Panc1 (cell line): ENCODE results near the gene TMEM138. TPM values are rescaled to one million over a fixed set of nuclear protein-coding genes. Genes with fewer than 3 reads are reported as not detected.

Source experiments
- ATAC-seq: fragments of 200-7000 bp; cut with Tn5 transposase; 2 replicates; pipeline ENCODE4 v1.9.1; 2020; ENCODE audit warnings: mild to moderate bottlenecking, moderate library complexity
- BruUV-seq: library from RNA; stranded (reverse); fragments of 400-500 nt; replicated peaks from 2 replicates; lab custom pipeline; 2021; lab: Mats Ljungman, UMichigan
- CTCF ChIA-PET: fragments of 300-600 bp; sonication (Branson Sonifier 250); formaldehyde crosslinking; loops from one replicate; lab custom pipeline; 2022; ENCODE audit warnings: antibody characterized with exemption; lab: Charles Lee
- POLR2A ChIA-PET: fragments of 300-600 bp; sonication (Branson Sonifier 250); formaldehyde crosslinking; loops from one replicate; lab custom pipeline; 2022; ENCODE audit warnings: antibody characterized with exemption; lab: Charles Lee
- DNase-seq: peaks from one replicate; pipeline ENCODE4 v3.0.0-alpha.2; 2010; ENCODE audit warnings: low read depth, low spot score
- H3K27ac ChIP-seq: 2 replicates; pipeline ENCODE4 v1.5.1; 2011; ENCODE audit warnings: mild to moderate bottlenecking, low read length, inconsistent platforms
- H3K27me3 ChIP-seq: fragments of 200-500 bp; sonication (Bioruptor generic); 2 replicates; pipeline ENCODE4 v1.6.0; 2014; ENCODE audit warnings: low read length, inconsistent platforms; ENCODE audit not compliant: control insufficient read depth, insufficient read depth
- H3K36me3 ChIP-seq: fragments of 200-500 bp; sonication (Bioruptor generic); 2 replicates; pipeline ENCODE4 v1.5.1; 2014; ENCODE audit warnings: inconsistent platforms, mild to moderate bottlenecking, low read length, moderate library complexity; ENCODE audit not compliant: control insufficient read depth, insufficient read depth
- H3K4me1 ChIP-seq: 2 replicates; pipeline ENCODE4 v1.5.1; 2011; ENCODE audit warnings: inconsistent platforms, mild to moderate bottlenecking, low read length, moderate library complexity; ENCODE audit not compliant: control insufficient read depth, insufficient read depth
- H3K4me3 ChIP-seq, 2 experiments: 2 replicates each; pipeline ENCODE4 v1.5.1; 2011 to 2012; ENCODE audit warnings: low read depth in 2 of 2, low read length in 2 of 2, mild to moderate bottlenecking in 2 of 2, inconsistent platforms in 1 of 2, moderate library complexity in 1 of 2
- H3K9me3 ChIP-seq: fragments of 200-500 bp; sonication (Bioruptor generic); 2 replicates; pipeline ENCODE4 v1.5.1; 2014; ENCODE audit warnings: low read depth, mild to moderate bottlenecking, inconsistent platforms, low read length, moderate library complexity; ENCODE audit not compliant: control insufficient read depth, insufficient read depth
- CTCF ChIP-seq: fragments of 450-650 bp; IDR thresholded peaks from 2 replicates; pipeline ENCODE4 v1.5.1; 2017; ENCODE audit warnings: mild to moderate bottlenecking
- POLR2AphosphoS5 ChIP-seq: IDR thresholded peaks from 2 replicates; pipeline ENCODE4 v1.6.1; 2012; ENCODE audit warnings: mild to moderate bottlenecking, low read depth, low read length, moderate library complexity
- REST ChIP-seq, 2 experiments: IDR thresholded peaks; 2 replicates each; pipeline ENCODE4 v1.6.1; 2011 to 2012; ENCODE audit warnings: low read depth in 2 of 2, control low read depth in 1 of 2, low read length in 1 of 2, mild to moderate bottlenecking in 1 of 2, moderate library complexity in 1 of 2; ENCODE audit not compliant: insufficient read depth in 1 of 2
- SIN3A ChIP-seq: IDR thresholded peaks from 2 replicates; pipeline ENCODE4 v1.6.1; 2012; ENCODE audit warnings: low read depth, mild to moderate bottlenecking, low read length, moderate library complexity, borderline replicate concordance; ENCODE audit not compliant: insufficient read depth
- TCF7L2 ChIP-seq: IDR thresholded peaks from 2 replicates; pipeline ENCODE4 v1.6.1; 2011; ENCODE audit warnings: mild to moderate bottlenecking, low read depth, low read length, inconsistent platforms
- in situ Hi-C: cut with HindIII; loops from 2 replicates; pipeline ENCODE4 v1.10.0; 2016; ENCODE audit warnings: low sequenced_read_pairs, low pct_unique_long_range_greater_than_20kb
- intact Hi-C: fragments of 100-400 bp; cut with micrococcal nuclease; formaldehyde crosslinking; loops from one replicate; pipeline ENCODE4 v1.10.0; 2022; ENCODE audit not compliant: unreplicated experiment
- total RNA-seq: library from RNA; stranded (reverse); gene quantifications from one replicate; pipeline ENCODE4 v1.2.1, GENCODE V29; 2021; ENCODE audit not compliant: unreplicated experiment

Gene TMEM138
- total RNA-seq, 1 experiment from 2014 or later: 86.6 TPM

- peaks cover 7% of the 10 kb centered on the region; the same call in 1 of the 2 replicates for H3K9me3 ChIP-seq
- BruUV-seq: TSS peak; percentile 8
- no peaks in the 10 kb centered on the region; the same call in 1 of the 2 replicates for H3K36me3 ChIP-seq
- in situ Hi-C loops: no loop called here
- H3K4me1 ChIP-seq: no peaks in the 10 kb centered on the region
- ChIA-PET CTCF (no interaction called here), POLR2A (no interaction called here)
- H3K4me3 ChIP-seq: no peak overlapping the region
- TF ChIP-seq REST (IDR thresholded peaks at IDR 0.05; ENCODE audit: insufficient read depth in 1 of 2, low read depth in 2 of 2, low read length in 1 of 2): peak; percentile 20 to 48; a peak in 3 of 4 replicates
- TF ChIP-seq CTCF: no peak
- H3K27ac ChIP-seq: no peak overlapping the region
- DNase-seq (no peak), ATAC-seq (no peak)
- intact Hi-C loops: no loop called here
- no peaks in the 10 kb centered on the region for H3K27me3 ChIP-seq
Observed at GRCh38 chr11:61375761-61376108, 13.6 kb downstream of the TMEM138 start.

DNA sequence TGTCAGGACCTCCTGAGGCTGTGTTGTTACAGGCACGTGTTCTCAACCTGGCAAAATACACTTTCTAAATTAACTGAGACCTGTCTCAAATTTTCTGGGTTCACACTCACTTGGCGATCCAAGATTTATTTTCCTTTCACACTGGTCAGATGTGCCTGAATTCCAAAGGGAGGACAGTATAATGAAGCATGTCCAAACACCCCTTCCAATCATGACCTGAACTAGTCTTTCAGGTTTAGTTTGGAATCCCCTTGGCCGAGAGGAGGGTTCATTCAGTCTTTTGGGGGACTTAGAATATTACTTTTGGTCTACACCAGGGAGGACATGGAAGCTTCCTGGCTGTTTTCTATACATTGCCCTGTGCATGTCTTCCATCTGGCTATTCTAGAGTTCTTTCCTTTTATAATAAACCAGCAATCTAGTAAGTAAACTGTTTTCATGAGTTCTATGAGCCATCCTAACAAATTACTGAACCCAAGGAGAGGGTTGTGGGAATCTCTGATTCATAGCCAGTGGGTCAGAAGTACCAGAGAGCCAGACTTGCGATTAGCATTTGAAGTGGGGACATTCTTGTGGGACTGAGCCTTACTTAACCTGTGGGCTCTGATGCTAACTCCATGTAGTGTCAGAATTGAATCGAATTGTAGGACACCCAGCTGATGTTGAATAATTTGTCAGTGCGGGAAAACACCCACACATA is 15.4 kb downstream of the TMEM138 start:
- H3K36me3 ChIP-seq: no peaks in the 10 kb centered on the region; the same call in 1 of the 2 replicates
- in situ Hi-C loops: no loop called here
- H3K27me3 ChIP-seq: no peaks in the 10 kb centered on the region
- TF ChIP-seq REST (IDR thresholded peaks at IDR 0.05; ENCODE audit: insufficient read depth in 1 of 2, low read depth in 2 of 2, low read length in 1 of 2): no peak
- no peak for TF ChIP-seq TCF7L2
- TF ChIP-seq CTCF: no peak
- no peak for TF ChIP-seq SIN3A
- no peak for TF ChIP-seq POLR2AphosphoS5
- no peaks in the 10 kb centered on the region for H3K4me1 ChIP-seq
- DNase-seq (no peak), ATAC-seq (no peak)
- intact Hi-C loops: no loop called here
- BruUV-seq: no TSS peak
- POLR2A ChIA-PET: no interaction called here
- no peak overlapping the region for H3K4me3 ChIP-seq
- H3K27ac ChIP-seq: no peak overlapping the region
- CTCF ChIA-PET: no interaction called here
- peaks cover 6% of the 10 kb centered on the region; the same call in 1 of the 2 replicates for H3K9me3 ChIP-seq
